NCI-H526 treated with DMSO at 0.1 percent for 48 hours (cell line): ENCODE results near the gene DLG2.
"Not testable (repeated sequence)": the region's sequence is repeated elsewhere in the genome, so short reads cannot be mapped to it uniquely, and the experiment has no call there.

ENCODE experiments used
- DNase-seq: peaks from one replicate; lab custom pipeline; 2025; lab: John Stamatoyannopoulos, UW

DLG2 gene

DNA sequence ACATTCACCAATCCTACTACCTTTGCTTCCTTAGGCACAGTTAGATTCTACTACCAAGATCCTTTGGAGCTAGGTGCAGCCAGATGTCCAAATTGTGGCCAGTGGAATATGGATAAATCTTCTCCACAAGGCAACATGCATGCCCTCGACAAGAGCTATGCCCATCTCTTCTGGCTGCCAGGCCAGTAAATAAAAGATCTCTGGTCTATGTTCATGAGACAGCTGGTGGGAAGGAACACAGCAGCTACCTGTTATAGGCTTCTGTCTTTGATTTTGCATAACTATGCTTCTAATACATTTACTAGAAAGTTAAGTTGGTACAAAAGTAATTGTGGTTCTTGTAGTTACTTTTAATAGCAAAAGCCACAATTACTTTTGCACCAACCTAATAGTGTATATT is 182.7 kb downstream of the DLG2 start:
- DNase-seq: no peak

DNA sequence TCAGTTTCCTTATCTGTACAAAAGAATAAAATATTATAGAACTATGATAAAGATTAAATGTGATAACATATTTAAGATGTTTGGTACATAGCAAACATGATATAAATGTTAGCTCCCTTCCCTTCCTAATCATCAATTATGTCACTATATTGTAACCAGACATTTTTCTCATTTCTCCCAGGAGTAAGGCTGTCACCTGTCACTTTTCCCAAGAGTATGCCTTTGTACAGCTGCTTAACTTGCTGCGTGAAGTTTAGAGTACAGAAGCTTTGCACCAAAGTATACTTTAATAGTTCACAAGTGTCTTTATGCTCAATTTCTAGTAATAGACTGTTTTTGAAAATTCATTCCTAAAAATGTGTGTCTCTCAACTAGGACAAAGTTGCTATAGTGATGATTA is 186.9 kb downstream of the DLG2 start:
- no peak for DNase-seq

GRCh38 chr11:85438328-85438727 is 188.8 kb downstream of the DLG2 start:
- no peak for DNase-seq

GRCh38 chr11:85431319-85431718 is 195.8 kb downstream of the DLG2 start:
- no peak for DNase-seq

GRCh38 chr11:85423794-85424193 is 203.3 kb downstream of the DLG2 start:
- no peak for DNase-seq

DNA sequence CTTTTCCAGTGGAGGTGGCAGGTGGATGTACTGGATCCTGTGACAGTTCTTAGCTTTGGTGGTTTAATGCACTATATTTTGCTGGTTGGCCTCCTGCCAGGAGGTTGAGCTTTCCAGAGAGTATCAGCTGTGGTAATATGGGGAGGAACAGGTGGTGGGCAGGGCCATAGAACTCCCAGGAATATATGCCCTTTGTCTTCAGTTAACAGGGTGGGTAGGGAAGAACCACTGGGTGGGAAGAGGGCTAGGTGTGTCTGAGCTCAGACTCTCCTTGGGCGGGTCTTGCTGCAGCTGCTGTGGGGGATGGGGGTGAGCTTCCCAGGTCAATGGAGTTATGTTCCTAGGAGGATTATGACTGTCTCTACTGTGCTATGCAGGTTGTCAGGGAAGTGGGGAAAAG is 203.8 kb downstream of the DLG2 start:
- DNase-seq: no peak

DNA sequence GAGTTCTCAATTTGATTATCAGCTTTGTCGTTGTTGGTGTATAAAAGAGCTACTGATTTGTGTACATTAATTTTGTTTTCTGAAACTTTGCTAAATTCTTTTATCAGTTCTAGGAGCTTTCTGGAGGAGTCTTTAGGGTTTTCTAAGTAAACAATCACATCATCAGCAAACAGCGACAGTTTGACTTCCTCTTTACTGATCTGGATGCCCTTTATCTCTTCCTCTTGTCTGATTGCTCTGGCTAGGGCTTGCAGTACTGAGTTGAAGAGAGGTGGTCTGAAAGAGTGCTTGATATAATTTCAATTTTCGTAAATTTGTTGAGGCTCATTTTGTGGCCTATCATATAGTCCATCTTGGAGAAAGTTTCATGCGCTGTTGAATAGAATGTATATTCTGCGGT is 213.0 kb downstream of the DLG2 start:
- DNase-seq: no peak

GRCh38 chr11:85407648-85408047 is 219.5 kb downstream of the DLG2 start:
- DNase-seq: no peak

DNA sequence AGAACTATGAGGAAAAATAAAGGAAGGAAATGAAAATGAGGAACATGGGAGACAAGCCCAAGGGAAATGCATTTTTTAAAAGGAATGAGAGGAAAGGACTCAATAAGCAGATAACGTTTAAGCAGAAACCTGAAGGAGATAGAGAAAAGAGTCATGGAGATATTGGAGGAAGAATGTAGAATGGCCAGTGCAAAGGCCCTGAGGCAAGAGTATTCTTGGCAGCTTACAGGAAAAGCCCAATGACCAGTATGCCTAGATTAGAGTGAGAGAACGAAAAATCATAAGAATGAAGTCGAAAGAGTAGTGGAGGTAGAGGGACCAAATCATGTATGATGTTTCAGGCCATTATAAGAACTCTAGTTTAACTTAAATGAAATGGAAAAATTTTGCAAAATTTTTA is 220.3 kb downstream of the DLG2 start:
- no peak for DNase-seq

GRCh38 chr11:85406316-85406715 is 220.8 kb downstream of the DLG2 start:
- no peak for DNase-seq

GRCh38 chr11:85395515-85396055 is 231.6 kb downstream of the DLG2 start:
- DNase-seq: not testable (repeated sequence)

DNA sequence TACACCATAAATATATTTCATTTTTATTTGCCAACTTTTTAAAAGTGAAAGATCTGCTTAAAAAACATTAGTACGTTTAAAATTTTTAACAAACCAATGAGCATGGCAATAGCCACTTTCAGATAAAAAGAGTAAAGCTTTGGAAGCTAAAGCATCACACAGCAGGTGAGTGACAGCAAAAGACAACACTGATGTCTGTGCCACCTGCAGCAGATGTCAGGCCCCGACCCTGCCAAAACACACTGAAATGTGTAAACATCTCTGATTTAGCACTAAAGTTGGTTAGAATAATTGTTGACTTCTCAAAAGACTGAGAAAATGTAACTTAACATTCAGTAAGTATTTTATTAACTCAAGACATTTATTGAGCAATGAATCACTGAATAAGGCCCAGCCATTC is 232.9 kb downstream of the DLG2 start:
- DNase-seq: no peak

GRCh38 chr11:85391141-85391540 is 236.0 kb downstream of the DLG2 start:
- DNase-seq: no peak

- DNase-seq: no peak
Observed at GRCh38 chr11:85385547-85385946, 241.6 kb downstream of the DLG2 start.

DNA sequence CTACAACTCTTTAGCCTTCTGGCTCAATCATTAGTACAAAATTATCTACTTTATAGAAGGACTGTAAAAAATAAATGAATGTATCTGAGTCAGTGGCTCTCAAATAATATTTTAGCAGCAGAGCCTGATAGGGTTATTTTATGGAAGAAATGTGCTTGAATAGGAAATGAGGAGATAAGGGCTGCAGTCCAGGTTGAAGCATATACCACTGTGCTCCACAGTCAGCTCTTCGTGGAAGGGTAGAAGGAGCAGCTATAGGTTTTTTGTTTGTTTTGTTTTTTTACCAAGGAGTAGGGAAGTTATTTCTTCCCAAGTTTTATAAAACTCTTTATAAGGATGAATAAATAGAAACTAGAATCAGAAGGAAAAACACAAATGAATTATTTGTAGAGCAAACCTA is 242.0 kb downstream of the DLG2 start:
- no peak for DNase-seq

GRCh38 chr11:85379066-85379465 is 248.1 kb downstream of the DLG2 start:
- DNase-seq: no peak

DNA sequence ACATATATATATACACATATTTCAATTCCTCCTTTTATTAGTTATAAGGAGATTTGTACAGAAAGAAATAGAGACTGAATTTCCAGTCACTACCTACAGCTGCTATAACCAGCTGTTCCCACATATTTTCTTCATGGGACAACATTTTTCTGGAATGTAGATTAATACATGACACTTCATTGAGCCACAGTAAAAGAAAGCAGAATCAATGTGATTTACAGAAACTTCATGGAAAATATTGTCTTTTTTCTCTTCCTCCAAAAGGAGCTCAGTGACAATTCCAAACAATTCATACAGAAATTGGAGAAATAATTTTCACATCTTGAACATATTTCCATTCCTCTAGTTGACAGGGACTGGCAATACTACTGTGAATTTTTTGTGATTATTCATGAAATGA is 249.2 kb downstream of the DLG2 start:
- DNase-seq: no peak

GRCh38 chr11:85359859-85360258 is 267.3 kb downstream of the DLG2 start:
- DNase-seq: no peak

- DNase-seq: no peak
Observed at GRCh38 chr11:85355921-85356320, 271.2 kb downstream of the DLG2 start.

GRCh38 chr11:85349539-85349938 is 277.6 kb downstream of the DLG2 start:
- DNase-seq: not testable (repeated sequence)

DNA sequence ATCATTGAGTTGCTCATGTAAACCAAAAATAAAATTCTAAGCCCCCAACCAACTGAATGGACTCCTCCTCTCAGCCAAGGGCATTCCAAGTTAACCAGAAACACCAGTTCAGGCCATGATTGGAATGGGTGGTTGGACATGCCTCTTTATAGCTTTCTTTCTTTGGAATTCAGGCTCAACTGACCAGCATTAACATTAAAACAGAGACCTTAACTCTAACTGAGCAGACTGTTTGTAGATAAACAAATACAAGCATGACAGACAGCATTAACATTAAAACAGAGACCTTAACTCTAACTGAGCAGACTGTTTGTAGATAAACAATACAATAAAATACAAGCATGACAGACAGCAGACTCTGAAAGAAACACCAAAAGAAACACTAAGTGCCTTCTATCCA is 278.2 kb downstream of the DLG2 start:
- no peak for DNase-seq

DNA sequence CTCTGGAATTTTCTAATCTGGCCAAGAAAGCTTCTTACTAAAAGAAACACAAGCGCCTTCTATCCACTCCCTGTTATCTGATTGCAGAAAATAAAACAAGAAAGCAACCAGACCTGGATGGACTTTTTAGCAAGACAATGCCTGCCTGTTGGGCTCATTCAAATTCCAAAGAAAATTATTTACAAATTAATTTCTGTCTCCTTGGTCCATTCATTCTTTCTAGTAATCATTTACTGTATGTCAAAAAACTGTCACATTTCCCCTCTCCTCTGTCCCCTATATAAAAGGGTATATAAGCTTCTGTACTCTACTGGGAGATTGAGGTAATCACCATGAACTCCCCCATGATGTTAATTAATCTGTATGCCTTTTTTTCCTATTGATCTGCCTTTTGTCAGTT is 279.9 kb downstream of the DLG2 start:
- DNase-seq: no peak

DNA sequence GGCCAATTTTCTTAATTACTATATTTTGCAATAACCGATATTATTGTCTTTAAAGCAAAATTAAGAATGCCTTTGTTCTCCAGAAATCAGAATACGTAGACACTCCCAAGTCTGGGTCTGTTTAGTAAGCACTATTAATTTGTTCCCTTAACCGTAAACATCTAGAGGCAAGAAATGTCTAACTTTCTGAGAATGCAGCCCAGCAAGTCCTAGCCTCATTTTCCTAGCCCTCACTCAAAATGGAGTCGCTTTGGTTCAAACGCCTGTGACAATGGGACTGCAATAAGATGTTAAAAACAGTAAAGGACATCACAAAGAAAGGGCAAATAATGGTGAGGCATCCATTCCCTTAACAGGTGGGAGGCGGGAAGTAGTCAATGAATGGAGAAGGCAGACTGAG is 280.7 kb downstream of the DLG2 start:
- no peak for DNase-seq

DNA sequence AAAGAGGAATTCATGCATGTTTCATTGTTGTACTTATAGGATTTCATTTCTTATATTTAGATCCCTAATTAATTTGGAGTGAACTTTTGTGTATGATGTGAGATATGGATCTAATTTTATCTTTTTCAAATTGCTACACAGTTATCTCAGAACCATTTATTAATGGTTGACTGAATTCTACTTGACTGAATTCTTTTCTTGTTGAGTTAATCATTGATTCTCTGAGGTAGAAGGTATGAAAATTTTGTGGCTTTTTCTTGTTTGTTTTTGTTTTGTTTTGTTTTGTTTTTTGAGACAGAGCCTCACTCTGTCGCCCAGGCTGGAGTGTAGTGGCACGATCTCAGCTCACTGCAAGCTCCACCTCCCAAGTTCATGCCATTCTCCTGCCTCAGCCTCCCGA is 286.3 kb downstream of the DLG2 start:
- DNase-seq: not testable (repeated sequence)

DNA sequence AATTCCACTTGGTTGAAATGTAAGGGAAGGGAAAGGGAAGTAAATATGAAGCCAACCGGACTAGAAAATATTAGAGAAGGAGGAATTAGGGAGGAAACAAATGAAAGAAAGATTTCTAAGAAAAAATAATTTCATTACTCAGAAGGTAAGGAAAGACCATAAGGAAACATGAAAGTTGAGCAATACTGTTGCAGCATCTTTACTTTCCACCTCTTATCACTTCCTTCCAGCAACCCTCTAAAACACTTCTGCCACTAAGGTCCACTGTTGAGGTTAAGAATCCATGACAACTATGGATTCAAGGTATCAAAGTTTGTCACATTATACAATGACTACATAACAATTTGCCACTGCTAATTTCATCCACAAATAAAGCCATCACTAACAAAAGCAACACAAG is 308.6 kb downstream of the DLG2 start:
- DNase-seq: no peak
